ENCODE measurements around the gene CEP41. TPM values are rescaled to one million over a fixed set of nuclear protein-coding genes. Genes with fewer than 3 reads are reported as not detected.

The CEP41 gene
- total and polyA plus RNA-seq, 2 experiments from 2014 or later: 17.4 to 25.0 TPM

- Mint-ChIP-seq H3K4me3 (no peak overlapping the region), H3K4me1 (peaks cover 16% of the 10 kb centered on the region), H3K27ac (no peak overlapping the region), H3K36me3 (ENCODE audit: low read depth) (peaks cover 13% of the 10 kb centered on the region; the same call in 2 of the 3 replicates), H3K27me3 (ENCODE audit: insufficient read depth, low read depth, poor library complexity) (peaks cover 13% of the 10 kb centered on the region), H3K9me3 (peaks cover 19% of the 10 kb centered on the region)
- H3F3A ChIP-seq (replicated peaks; ENCODE audit: low read depth): no peaks in the 10 kb centered on the region
- no peak overlapping the region for H2AFZ ChIP-seq
- no peaks in the 10 kb centered on the region for H3K27me3 ChIP-seq (ENCODE audit: insufficient read depth)
- no peak overlapping the region for H3K4me2 ChIP-seq
- TF ChIP-seq ETS1 (IDR thresholded peaks at IDR 0.05) (no peak), STAT1 (IDR thresholded peaks at IDR 0.05; ENCODE audit: unreplicated experiment) (no peak), EZH2 (IDR thresholded peaks at IDR 0.05; ENCODE audit: low read depth, unreplicated experiment) (no peak), CREB1 (CRISPR knock-in tag; IDR thresholded peaks at IDR 0.05; ENCODE audit: low read depth) (no peak), NANOG (IDR thresholded peaks at IDR 0.05; ENCODE audit: borderline replicate concordance) (no peak), CTCF (conservative IDR thresholded peaks at IDR 0.05; ENCODE audit: low read depth in 2 of 2) (no peak), POLR2AphosphoS5 (IDR thresholded peaks at IDR 0.05; ENCODE audit: low read depth) (no peak), REST (IDR thresholded peaks at IDR 0.05; ENCODE audit: unreplicated experiment) (no peak), EZH2phosphoT487 (IDR thresholded peaks at IDR 0.05; ENCODE audit: unreplicated experiment) (no peak), ZNF114 (CRISPR knock-in tag; IDR thresholded peaks at IDR 0.05) (no peak)
- no peaks in the 10 kb centered on the region for H3K36me3 ChIP-seq (ENCODE audit: insufficient read depth)
- ATAC-seq (no peak), DNase-seq (ENCODE audit: low spot score) (no peak)
- no peak overlapping the region for H3K4me3 ChIP-seq
- 0 out of 2 replicates have a peak, but pooled peaks cover 5% of the 10 kb centered on the region for H3K9me2 ChIP-seq (ENCODE audit: insufficient read depth)
- no peaks in the 10 kb centered on the region for H4K20me1 ChIP-seq (replicated peaks; ENCODE audit: insufficient read depth)
- H3K27ac ChIP-seq (ENCODE audit: low read depth): no peak overlapping the region
- no peaks in the 10 kb centered on the region for H3K79me2 ChIP-seq (replicated peaks; ENCODE audit: insufficient read depth)
- H3K4me1 ChIP-seq (ENCODE audit: insufficient read depth): peaks cover 6% of the 10 kb centered on the region
Observed at GRCh38 chr7:130359276-130359857, 81.4 kb downstream of the CEP41 start.

Data from GM23338 (cell line).